Cardiac fibroblast (primary cell): Measurements from ENCODE around the gene PRKCA.

Source experiments
- DNase-seq, 2 donors: peaks; one replicate each; pipeline versions ENCODE4 v3.0.0 to v3.0.0-alpha.2; 2010; ENCODE audit warnings: low read depth in 2 of 2
- H3K4me3 ChIP-seq, 2 donors: replicated peaks in 1 of 2; 1 replicate in 1 of 2; 2 replicates in 1 of 2; pipeline ENCODE4 v1.5.1; 2011; ENCODE audit warnings: low read depth in 2 of 2, low read length in 2 of 2, mild to moderate bottlenecking in 2 of 2, moderate library complexity in 1 of 2
- TF ChIP-seq, protein P1 (sequence below): IDR thresholded peaks from one replicate; pipeline ENCODE4 v1.5.1; 2011; ENCODE audit warnings: low read depth, mild to moderate bottlenecking, low read length, inconsistent platforms

PRKCA gene

DNA sequence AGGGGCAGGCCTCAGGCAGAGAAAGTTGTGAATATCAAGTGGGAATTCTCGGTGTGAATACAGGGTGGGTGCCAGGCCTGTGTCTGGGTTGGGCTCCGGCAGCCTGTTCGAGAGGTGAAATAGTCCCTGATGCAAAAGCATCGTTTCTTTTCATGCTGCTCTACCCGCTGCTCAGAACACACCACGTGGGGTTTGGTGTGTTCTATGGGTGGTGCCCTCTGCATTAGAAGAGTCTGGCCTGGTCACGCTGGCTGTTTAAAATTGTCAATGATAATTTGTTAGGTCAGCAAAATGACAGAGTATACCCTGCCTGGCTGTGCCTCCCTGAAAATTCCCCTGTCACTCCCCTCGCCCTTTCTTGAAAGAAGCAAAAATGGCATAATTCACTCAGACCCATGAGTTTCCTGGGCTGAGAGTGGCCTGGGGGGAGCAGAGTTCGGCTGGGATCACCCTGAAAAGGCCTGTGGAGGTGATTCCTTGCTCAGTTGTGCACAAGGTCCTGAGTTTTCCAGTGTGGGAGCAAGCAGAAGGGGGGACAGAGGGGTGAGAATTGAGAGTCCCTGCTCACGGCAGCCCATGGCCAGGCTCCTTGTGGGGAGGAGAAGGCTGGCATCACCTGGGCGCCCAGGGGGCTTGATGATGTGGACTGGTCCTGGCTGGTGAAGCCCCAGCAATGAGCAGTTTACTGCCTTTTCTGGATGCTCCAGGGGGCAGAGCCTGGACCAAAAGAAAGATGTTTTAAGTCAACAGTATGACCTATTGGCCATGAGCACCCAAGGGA is 535.7 kb downstream of the PRKCA start:
- no peak for DNase-seq
- no peak overlapping the region for H3K4me3 ChIP-seq
- TF ChIP-seq, protein P1, sequence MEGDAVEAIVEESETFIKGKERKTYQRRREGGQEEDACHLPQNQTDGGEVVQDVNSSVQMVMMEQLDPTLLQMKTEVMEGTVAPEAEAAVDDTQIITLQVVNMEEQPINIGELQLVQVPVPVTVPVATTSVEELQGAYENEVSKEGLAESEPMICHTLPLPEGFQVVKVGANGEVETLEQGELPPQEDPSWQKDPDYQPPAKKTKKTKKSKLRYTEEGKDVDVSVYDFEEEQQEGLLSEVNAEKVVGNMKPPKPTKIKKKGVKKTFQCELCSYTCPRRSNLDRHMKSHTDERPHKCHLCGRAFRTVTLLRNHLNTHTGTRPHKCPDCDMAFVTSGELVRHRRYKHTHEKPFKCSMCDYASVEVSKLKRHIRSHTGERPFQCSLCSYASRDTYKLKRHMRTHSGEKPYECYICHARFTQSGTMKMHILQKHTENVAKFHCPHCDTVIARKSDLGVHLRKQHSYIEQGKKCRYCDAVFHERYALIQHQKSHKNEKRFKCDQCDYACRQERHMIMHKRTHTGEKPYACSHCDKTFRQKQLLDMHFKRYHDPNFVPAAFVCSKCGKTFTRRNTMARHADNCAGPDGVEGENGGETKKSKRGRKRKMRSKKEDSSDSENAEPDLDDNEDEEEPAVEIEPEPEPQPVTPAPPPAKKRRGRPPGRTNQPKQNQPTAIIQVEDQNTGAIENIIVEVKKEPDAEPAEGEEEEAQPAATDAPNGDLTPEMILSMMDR, result no peak

DNA sequence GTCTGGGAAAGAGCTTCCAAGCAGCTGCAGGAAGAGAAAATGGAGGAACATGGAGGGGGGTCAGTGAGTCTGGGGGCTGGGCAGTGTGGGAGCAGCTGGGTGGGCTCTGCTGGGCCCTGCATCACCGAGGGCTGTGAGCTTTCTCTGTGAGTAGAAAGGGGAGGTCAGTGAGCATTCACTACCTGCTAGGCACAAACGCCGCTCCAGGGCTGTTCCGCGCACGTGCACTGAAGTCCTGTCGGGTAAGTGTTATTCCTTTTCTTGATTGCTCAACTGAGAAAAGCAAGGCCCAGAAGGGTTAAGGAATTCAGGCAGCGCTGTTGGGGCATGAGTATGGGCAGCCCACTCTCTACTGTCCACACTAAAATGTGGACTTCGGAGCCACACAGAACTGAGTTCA is 537.2 kb downstream of the PRKCA start:
- TF ChIP-seq, protein P1, result no peak
- H3K4me3 ChIP-seq, result no peak overlapping the region
- no peak for DNase-seq

DNA sequence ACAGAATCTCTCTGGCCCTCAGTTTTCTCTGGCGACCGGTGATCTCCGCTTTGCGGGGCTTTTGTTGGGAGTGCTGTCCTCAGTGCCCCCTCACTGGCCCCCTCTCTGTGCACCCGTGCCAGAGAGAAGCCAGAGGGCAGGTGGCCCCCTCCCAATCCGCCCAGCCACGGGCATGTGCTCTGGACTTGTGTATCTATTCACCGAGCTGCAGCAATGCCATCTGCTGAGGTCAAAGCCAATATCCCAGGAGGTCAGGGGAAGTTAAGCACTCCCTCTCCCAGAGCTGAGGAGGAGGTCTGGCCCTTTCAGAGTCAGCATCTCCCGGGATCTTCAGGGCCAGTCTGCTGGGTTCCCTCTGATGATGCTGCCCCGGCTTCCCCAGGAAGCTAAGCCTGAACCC is 537.6 kb downstream of the PRKCA start:
- TF ChIP-seq, protein P1, result no peak
- no peak for DNase-seq
- no peak overlapping the region for H3K4me3 ChIP-seq

DNA sequence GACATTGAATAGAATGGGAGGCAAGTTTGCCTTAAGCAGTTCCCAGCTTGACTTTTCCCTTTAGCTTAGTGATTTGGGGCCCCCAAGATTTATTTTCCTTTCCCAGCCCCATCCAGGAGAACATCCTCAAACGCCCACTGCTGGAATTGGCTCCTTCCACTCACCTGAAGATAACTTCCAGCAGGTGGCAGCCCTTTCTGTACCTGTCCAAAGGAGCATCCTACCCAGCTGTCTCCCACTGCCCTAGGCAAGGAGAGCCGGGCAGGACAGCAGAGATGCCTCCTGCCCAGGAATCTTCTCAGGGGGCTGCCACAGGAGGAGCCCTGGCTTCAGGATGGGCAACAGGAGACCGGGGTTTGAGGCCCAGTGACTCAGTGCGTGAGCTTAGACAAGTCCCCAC is 538.9 kb downstream of the PRKCA start:
- H3K4me3 ChIP-seq, result no peak overlapping the region
- DNase-seq, result no peak
- TF ChIP-seq, protein P1, result no peak

DNA sequence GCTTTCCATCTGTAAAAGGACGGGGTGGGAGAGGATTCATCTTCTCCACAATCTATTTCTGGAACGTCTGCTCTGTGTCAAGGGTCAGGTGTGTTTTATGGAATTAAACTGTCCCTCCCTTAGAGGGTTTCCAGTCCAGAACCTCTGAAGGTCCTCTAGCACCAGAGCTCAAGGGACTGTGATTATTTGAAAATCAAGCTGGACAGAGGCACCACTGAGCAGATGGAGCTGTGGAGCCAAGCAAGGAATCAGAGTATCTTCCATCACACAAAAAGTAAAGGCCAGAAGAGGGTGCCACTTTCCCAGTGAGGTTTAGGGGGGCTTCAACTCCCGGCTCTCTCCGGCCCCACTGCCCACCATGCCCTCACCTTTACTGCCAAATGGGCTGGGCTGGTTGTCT is 539.3 kb downstream of the PRKCA start:
- DNase-seq, result no peak
- TF ChIP-seq, protein P1, result no peak
- H3K4me3 ChIP-seq, result no peak overlapping the region

DNA sequence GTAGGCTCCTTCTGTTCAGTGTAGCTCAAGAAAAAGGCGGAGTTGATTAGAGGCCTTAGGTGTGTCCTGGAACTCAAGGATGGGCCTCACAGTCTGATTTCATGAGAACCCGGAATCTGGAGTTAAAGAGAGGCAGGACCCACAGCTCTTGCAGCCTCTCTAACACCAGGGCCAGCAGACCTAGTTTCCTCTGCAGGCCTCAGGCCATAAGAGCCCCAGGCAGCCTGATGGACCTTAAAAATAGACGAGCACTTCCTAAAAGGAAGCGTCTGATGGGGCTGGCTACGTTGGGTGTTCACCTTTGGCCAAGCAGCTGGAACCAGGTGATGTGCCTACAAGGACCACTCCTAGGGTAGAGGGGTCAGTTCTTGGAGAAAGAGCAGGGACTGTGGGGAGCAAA is 540.1 kb downstream of the PRKCA start:
- TF ChIP-seq, protein P1, result no peak
- no peak overlapping the region for H3K4me3 ChIP-seq

DNA sequence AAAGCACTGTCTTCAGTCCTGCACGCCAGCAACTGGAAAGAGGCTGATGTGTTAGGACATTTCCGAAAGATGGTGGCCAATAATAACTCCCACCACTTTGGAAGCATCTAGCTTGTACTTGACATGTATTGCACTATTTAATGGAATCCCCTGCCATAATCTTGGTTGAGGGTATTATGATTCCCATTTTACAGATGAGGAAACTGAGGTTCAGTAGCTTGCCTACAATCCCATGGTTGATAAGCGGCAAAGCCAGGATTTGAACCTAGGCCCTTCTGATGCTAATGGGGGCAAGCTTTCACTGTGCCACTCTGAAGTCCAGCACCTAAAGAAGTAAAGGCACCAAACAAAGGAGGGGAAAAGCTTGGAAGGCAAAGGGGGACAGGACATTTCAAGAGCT is 540.5 kb downstream of the PRKCA start:
- DNase-seq, result no peak

More for the DNA sequence above, 540.1 kb downstream of the PRKCA start:
- no peak for DNase-seq

More for the DNA sequence above, 540.5 kb downstream of the PRKCA start:
- H3K4me3 ChIP-seq, result no peak overlapping the region
- TF ChIP-seq, protein P1, result no peak
